Skeletal muscle satellite cell (primary cell): Measurements from ENCODE around the gene KLF16.
A peak's percentile ranks its signal among the peaks of the same experiment; 100 is the strongest.

Experiments used
- H3K27me3 ChIP-seq: 2 replicates; pipeline ENCODE4 v1.7.0; 2013; ENCODE audit warnings: low read length; ENCODE audit not compliant: control insufficient read depth, insufficient read depth
- H3K36me3 ChIP-seq: 2 replicates; pipeline ENCODE4 v1.7.0; 2013; ENCODE audit warnings: mild to moderate bottlenecking, control low read depth, low read length; ENCODE audit not compliant: insufficient read depth
- H3K4me1 ChIP-seq: 2 replicates; pipeline ENCODE4 v1.7.0; 2013; ENCODE audit warnings: low read length; ENCODE audit not compliant: control insufficient read depth, insufficient read depth
- H3K4me2 ChIP-seq: 2 replicates; pipeline ENCODE4 v1.7.0; 2013; ENCODE audit warnings: mild to moderate bottlenecking, low read length
- H3K4me3 ChIP-seq: 2 replicates; pipeline ENCODE4 v1.7.0; 2013; ENCODE audit warnings: low read length
- H3K9ac ChIP-seq: 2 replicates; pipeline ENCODE4 v1.7.0; 2013; ENCODE audit warnings: mild to moderate bottlenecking, low read depth, low read length, moderate library complexity
- H3K9me3 ChIP-seq: replicated peaks from 2 replicates; pipeline ENCODE4 v1.7.0; 2013; ENCODE audit warnings: mild to moderate bottlenecking, control low read depth, low read length

Gene KLF16

GRCh38 chr19:1863638-1864479 is 480 bp upstream of the KLF16 start:
- peaks cover 32% of the 10 kb centered on the region for H3K4me1 ChIP-seq

GRCh38 chr19:1862424-1863327 is 703 bp downstream of the KLF16 start:
- H3K36me3 ChIP-seq: no peaks in the 10 kb centered on the region

More at GRCh38 chr19:1863638-1864479, 480 bp upstream of the KLF16 start:
- H3K4me2 ChIP-seq: peak overlapping the region; percentile 93
- no peaks in the 10 kb centered on the region for H3K36me3 ChIP-seq
- H3K4me3 ChIP-seq: peak overlapping the region; percentile 99
- H3K9me3 ChIP-seq: no peaks in the 10 kb centered on the region
- no peaks in the 10 kb centered on the region for H3K27me3 ChIP-seq
- peak overlapping the region; percentile 92 for H3K9ac ChIP-seq

GRCh38 chr19:1862068-1862423 is 1.3 kb downstream of the KLF16 start:
- Histone ChIP-seq H3K9ac (peak overlapping the region; percentile 88), H3K9me3 (no peaks in the 10 kb centered on the region), H3K4me2 (peak overlapping the region; percentile 94), H3K27me3 (no peaks in the 10 kb centered on the region), H3K36me3 (no peaks in the 10 kb centered on the region), H3K4me3 (peak overlapping the region; percentile 99), H3K4me1 (peaks cover 45% of the 10 kb centered on the region)

More at GRCh38 chr19:1862424-1863327, 703 bp downstream of the KLF16 start:
- Histone ChIP-seq H3K27me3 (no peaks in the 10 kb centered on the region), H3K9ac (peak overlapping the region; percentile 88), H3K4me2 (peak overlapping the region; percentile 94), H3K9me3 (no peaks in the 10 kb centered on the region), H3K4me1 (peaks cover 39% of the 10 kb centered on the region), H3K4me3 (peak overlapping the region; percentile 99)

GRCh38 chr19:1861599-1862031 is 1.8 kb downstream of the KLF16 start:
- H3K9me3 ChIP-seq: no peaks in the 10 kb centered on the region
- H3K27me3 ChIP-seq: no peaks in the 10 kb centered on the region
- H3K36me3 ChIP-seq: no peaks in the 10 kb centered on the region
- peak overlapping the region; percentile 88 for H3K9ac ChIP-seq
- peak overlapping the region; percentile 99 for H3K4me3 ChIP-seq
- H3K4me1 ChIP-seq: peaks cover 49% of the 10 kb centered on the region
- peak overlapping the region; percentile 94 for H3K4me2 ChIP-seq

GRCh38 chr19:1860821-1861598 is 2.4 kb downstream of the KLF16 start:
- Histone ChIP-seq H3K9ac (peak overlapping the region; percentile 88), H3K4me2 (peak overlapping the region; percentile 94), H3K4me3 (peak overlapping the region; percentile 99), H3K9me3 (no peaks in the 10 kb centered on the region), H3K36me3 (no peaks in the 10 kb centered on the region), H3K4me1 (peaks cover 55% of the 10 kb centered on the region), H3K27me3 (no peaks in the 10 kb centered on the region)

GRCh38 chr19:1860042-1860775 is 3.2 kb downstream of the KLF16 start:
- Histone ChIP-seq H3K4me3 (peak overlapping the region; percentile 99), H3K9ac (peak overlapping the region; percentile 88), H3K36me3 (no peaks in the 10 kb centered on the region), H3K27me3 (no peaks in the 10 kb centered on the region), H3K4me2 (peak overlapping the region; percentile 94), H3K9me3 (no peaks in the 10 kb centered on the region), H3K4me1 (peaks cover 62% of the 10 kb centered on the region)

GRCh38 chr19:1859331-1859781 is 4.0 kb downstream of the KLF16 start:
- peak overlapping the region; percentile 94 for H3K4me2 ChIP-seq
- H3K9me3 ChIP-seq: no peaks in the 10 kb centered on the region
- H3K4me1 ChIP-seq: peaks cover 66% of the 10 kb centered on the region
- H3K4me3 ChIP-seq: no peak overlapping the region
- no peaks in the 10 kb centered on the region for H3K27me3 ChIP-seq
- H3K9ac ChIP-seq: no peak overlapping the region
- no peaks in the 10 kb centered on the region for H3K36me3 ChIP-seq

GRCh38 chr19:1858412-1859081 is 4.8 kb downstream of the KLF16 start:
- peaks cover 68% of the 10 kb centered on the region for H3K4me1 ChIP-seq
- H3K36me3 ChIP-seq: no peaks in the 10 kb centered on the region
- H3K4me2 ChIP-seq: peak overlapping the region; percentile 97
- no peak overlapping the region for H3K9ac ChIP-seq
- H3K27me3 ChIP-seq: no peaks in the 10 kb centered on the region
- no peak overlapping the region for H3K4me3 ChIP-seq
- H3K9me3 ChIP-seq: no peaks in the 10 kb centered on the region

GRCh38 chr19:1857648-1858326 is 5.6 kb downstream of the KLF16 start:
- Histone ChIP-seq H3K27me3 (no peaks in the 10 kb centered on the region), H3K4me2 (peak overlapping the region; percentile 97), H3K4me3 (peak overlapping the region; percentile 72), H3K9ac (peak overlapping the region; percentile 86), H3K9me3 (no peaks in the 10 kb centered on the region), H3K4me1 (peaks cover 70% of the 10 kb centered on the region), H3K36me3 (no peaks in the 10 kb centered on the region)
